Endothelial cell of umbilical vein (primary cell): ENCODE results near the gene ST6GAL2. TPM values are rescaled to one million over a fixed set of nuclear protein-coding genes. Genes with fewer than 3 reads are reported as not detected.

Experiments used
- BruUV-seq: library from RNA; stranded (reverse); fragments of 400-500 nt; replicated peaks from 2 replicates; lab custom pipeline; 2021; lab: Mats Ljungman, UMichigan
- CTCF ChIA-PET: fragments of 300-600, 350-600 bp; sonication (Branson Sonifier 250); formaldehyde crosslinking; loops from one replicate; lab custom pipeline; 2021; ENCODE audit warnings: antibody characterized with exemption, inconsistent platforms; lab: Charles Lee
- POLR2A ChIA-PET: fragments of 300-600, 350-600 bp; sonication (Branson Sonifier 250); formaldehyde crosslinking; loops from one replicate; lab custom pipeline; 2021; ENCODE audit warnings: antibody characterized with exemption, inconsistent platforms; lab: Charles Lee
- DNase-seq: peaks from one replicate; pipeline ENCODE4 v3.0.0-alpha.2; 2011; ENCODE audit warnings: low read depth, low spot score
- FAIRE-seq: peaks from 2 replicates; lab custom pipeline; 2011; peaks lifted over from hg19 to GRCh38; lab: Jason Lieb, UNC
- H2AFZ ChIP-seq: 2 replicates; pipeline ENCODE4 v1.6.0; 2012; ENCODE audit warnings: low read depth, low read length, control low read depth, inconsistent platforms
- H3K27ac ChIP-seq: 2 replicates; pipeline ENCODE4 v1.5.1; 2011; ENCODE audit warnings: low read depth, mild to moderate bottlenecking, control low read depth, low read length, moderate library complexity; ENCODE audit not compliant: insufficient read depth
- H3K27me3 ChIP-seq, 2 experiments: 2 replicates each; pipeline versions ENCODE4 v1.6.0 to v1.6.1; 2011; ENCODE audit warnings: low read length in 2 of 2, mixed read lengths in 1 of 2; ENCODE audit not compliant: control insufficient read depth in 2 of 2, insufficient read depth in 2 of 2
- H3K36me3 ChIP-seq, 2 experiments: 2 replicates in 1 of 2; 3 replicates in 1 of 2; pipeline ENCODE4 v1.5.1; 2011; ENCODE audit warnings: low read length in 2 of 2, mild to moderate bottlenecking in 1 of 2, moderate library complexity in 1 of 2; ENCODE audit not compliant: control insufficient read depth in 2 of 2, insufficient read depth in 2 of 2; ENCODE audit errors: extremely low read depth in 1 of 2
- H3K4me1 ChIP-seq: 3 replicates; pipeline ENCODE4 v1.5.1; 2011; ENCODE audit warnings: mild to moderate bottlenecking, low read length; ENCODE audit not compliant: control insufficient read depth, insufficient read depth; ENCODE audit errors: extremely low read depth
- H3K4me2 ChIP-seq: 2 replicates; pipeline ENCODE4 v1.6.1; 2011; ENCODE audit warnings: low read length, control low read depth, mixed read lengths; ENCODE audit not compliant: insufficient read depth
- H3K4me3 ChIP-seq, 3 experiments: fragments of 200-600 bp in 1 of 3; sonication (generic), shearing (Covaris generic) in 1 of 3; replicated peaks in 1 of 3; 2 replicates each; pipeline ENCODE4 v1.5.1; 2011 to 2016; ENCODE audit warnings: control low read depth in 3 of 3, low read length in 3 of 3, mild to moderate bottlenecking in 2 of 3, inconsistent platforms in 1 of 3, low read depth in 1 of 3, moderate library complexity in 1 of 3; ENCODE audit not compliant: insufficient read depth in 1 of 3
- H3K79me2 ChIP-seq: 2 replicates; pipeline ENCODE4 v1.6.0; 2012; ENCODE audit warnings: low read length, inconsistent platforms; ENCODE audit not compliant: control insufficient read depth, insufficient read depth
- H3K9ac ChIP-seq: replicated peaks from 2 replicates; pipeline ENCODE3; 2011; ENCODE audit warnings: low read length, control low read depth; ENCODE audit not compliant: insufficient read depth; ENCODE audit errors: extremely low read depth
- H3K9me1 ChIP-seq: replicated peaks from 3 replicates; pipeline ENCODE4 v1.6.0; 2011; ENCODE audit warnings: mild to moderate bottlenecking, low read length; ENCODE audit not compliant: control insufficient read depth, insufficient read depth; ENCODE audit errors: extremely low read depth
- H3K9me3 ChIP-seq: replicated peaks from 2 replicates; pipeline ENCODE4 v1.5.1; 2012; ENCODE audit warnings: low read length, inconsistent platforms; ENCODE audit not compliant: control insufficient read depth, insufficient read depth
- H4K20me1 ChIP-seq: replicated peaks from 2 replicates; pipeline ENCODE3; 2011; ENCODE audit warnings: mild to moderate bottlenecking, low read length; ENCODE audit not compliant: control insufficient read depth, insufficient read depth; ENCODE audit errors: extremely low read depth
- EZH2 ChIP-seq: IDR thresholded peaks from 2 replicates; pipeline ENCODE4 v1.6.1; 2012; ENCODE audit warnings: borderline replicate concordance, low read depth, mild to moderate bottlenecking, moderate library complexity, low read length, inconsistent platforms; ENCODE audit not compliant: severe bottlenecking
- FOS ChIP-seq: IDR thresholded peaks from 2 replicates; pipeline ENCODE4 v1.6.1; 2011; ENCODE audit warnings: mild to moderate bottlenecking, low read length, moderate library complexity, borderline replicate concordance; ENCODE audit not compliant: insufficient read depth
- GATA2 ChIP-seq: IDR thresholded peaks from 2 replicates; pipeline ENCODE4 v1.7.0; 2011; ENCODE audit warnings: low read depth, mild to moderate bottlenecking, moderate library complexity, mixed read lengths, low read length; ENCODE audit not compliant: insufficient read length, insufficient read depth
- JUN ChIP-seq: IDR thresholded peaks from 2 replicates; pipeline ENCODE4 v1.6.1; 2011; ENCODE audit warnings: borderline replicate concordance, low read depth; ENCODE audit not compliant: insufficient read length, insufficient read depth
- MYC ChIP-seq: IDR thresholded peaks from one replicate; pipeline ENCODE4 v1.6.1; 2011; ENCODE audit warnings: mild to moderate bottlenecking, low read depth, low read length
- POLR2A ChIP-seq: IDR thresholded peaks from 2 replicates; pipeline ENCODE4 v1.6.1; 2012; ENCODE audit warnings: low read depth, mild to moderate bottlenecking, control low read depth, low read length
- POLR2AphosphoS5 ChIP-seq: IDR thresholded peaks from 2 replicates; pipeline ENCODE4 v1.6.1; 2012; ENCODE audit warnings: low read depth, mild to moderate bottlenecking, control low read depth, low read length, moderate library complexity; ENCODE audit not compliant: insufficient read depth
- dilution Hi-C: fragments of 300-500 bp; cut with MboI; formaldehyde crosslinking; loops from one replicate; pipeline ENCODE4 v1.15.0; 2019; ENCODE audit warnings: low sequenced_read_pairs; ENCODE audit not compliant: extremely low pct_ligation_motif_present
- intact Hi-C: fragments of 100-400 bp; cut with micrococcal nuclease; formaldehyde crosslinking; loops from one replicate; pipeline ENCODE4 v1.10.0; 2022
- polyA plus RNA-seq, 4 experiments: library from polyadenylated mRNA; depleted of rRNA in 3 of 4; stranded (reverse) in 3 of 4; unstranded in 1 of 4; fragments of >200 nt; gene quantifications; 2 replicates each; pipeline versions ENCODE4 v1.2.1 to v1.2.3, GENCODE V29; 2011 to 2012; ENCODE audit warnings: missing spikeins in 1 of 4
- total RNA-seq: library from RNA; stranded (reverse); gene quantifications from 2 replicates; pipeline ENCODE4 v1.2.3, GENCODE V29; 2021
- TF ChIP-seq, protein P1 (sequence below): IDR thresholded peaks from 2 replicates; pipeline ENCODE4 v1.6.1; 2011; ENCODE audit not compliant: insufficient read depth, insufficient read length
- TF ChIP-seq, protein P2 (sequence below), 2 donors: IDR thresholded peaks; 1 replicate in 1 of 2; 2 replicates in 1 of 2; pipeline ENCODE4 v1.5.1; 2011; ENCODE audit warnings: low read length in 2 of 2, mild to moderate bottlenecking in 2 of 2, moderate library complexity in 2 of 2, control low read depth in 1 of 2, inconsistent platforms in 1 of 2, low read depth in 1 of 2; ENCODE audit not compliant: insufficient read depth in 1 of 2; ENCODE audit errors: extremely low read depth in 1 of 2

Gene ST6GAL2
- total and polyA plus RNA-seq, 2 donors (not counting 3 experiments of a cell fraction or from before 2014, with no cell fraction given) = not detected

DNA sequence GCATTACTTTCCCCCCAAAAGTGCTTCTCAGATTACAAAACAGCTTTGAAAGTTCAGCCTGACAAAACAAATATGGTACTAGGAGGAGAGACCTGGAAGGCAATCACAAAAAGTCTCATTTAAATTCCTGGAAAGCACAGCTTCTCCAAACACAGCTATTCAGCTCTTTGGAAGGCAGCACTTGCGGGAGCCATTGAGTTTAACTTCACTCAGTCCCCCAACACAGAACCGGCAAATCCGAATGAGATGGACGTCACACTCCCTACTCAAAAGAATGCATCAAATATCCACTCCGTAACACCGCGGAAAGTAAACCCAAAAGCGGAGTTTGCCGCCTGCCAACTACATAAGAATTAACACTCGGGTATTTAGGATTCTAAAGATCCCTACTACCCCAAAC, 638 bp downstream of the ST6GAL2 start:
- H3K4me1 ChIP-seq = no peaks in the 10 kb centered on the region
- no peak overlapping the region for H3K4me2 ChIP-seq
- H3K36me3 ChIP-seq = no peaks in the 10 kb centered on the region
- TF ChIP-seq MYC (no peak), POLR2A (no peak), FOS (no peak), EZH2 (no peak), JUN (no peak), GATA2 (no peak), POLR2AphosphoS5 (no peak)
- TF ChIP-seq, protein P1, sequence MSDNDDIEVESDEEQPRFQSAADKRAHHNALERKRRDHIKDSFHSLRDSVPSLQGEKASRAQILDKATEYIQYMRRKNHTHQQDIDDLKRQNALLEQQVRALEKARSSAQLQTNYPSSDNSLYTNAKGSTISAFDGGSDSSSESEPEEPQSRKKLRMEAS = no peak
- TF ChIP-seq, protein P2, sequence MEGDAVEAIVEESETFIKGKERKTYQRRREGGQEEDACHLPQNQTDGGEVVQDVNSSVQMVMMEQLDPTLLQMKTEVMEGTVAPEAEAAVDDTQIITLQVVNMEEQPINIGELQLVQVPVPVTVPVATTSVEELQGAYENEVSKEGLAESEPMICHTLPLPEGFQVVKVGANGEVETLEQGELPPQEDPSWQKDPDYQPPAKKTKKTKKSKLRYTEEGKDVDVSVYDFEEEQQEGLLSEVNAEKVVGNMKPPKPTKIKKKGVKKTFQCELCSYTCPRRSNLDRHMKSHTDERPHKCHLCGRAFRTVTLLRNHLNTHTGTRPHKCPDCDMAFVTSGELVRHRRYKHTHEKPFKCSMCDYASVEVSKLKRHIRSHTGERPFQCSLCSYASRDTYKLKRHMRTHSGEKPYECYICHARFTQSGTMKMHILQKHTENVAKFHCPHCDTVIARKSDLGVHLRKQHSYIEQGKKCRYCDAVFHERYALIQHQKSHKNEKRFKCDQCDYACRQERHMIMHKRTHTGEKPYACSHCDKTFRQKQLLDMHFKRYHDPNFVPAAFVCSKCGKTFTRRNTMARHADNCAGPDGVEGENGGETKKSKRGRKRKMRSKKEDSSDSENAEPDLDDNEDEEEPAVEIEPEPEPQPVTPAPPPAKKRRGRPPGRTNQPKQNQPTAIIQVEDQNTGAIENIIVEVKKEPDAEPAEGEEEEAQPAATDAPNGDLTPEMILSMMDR (IDR thresholded peaks at IDR 0.05; ENCODE audit: extremely low read depth in 1 of 2, insufficient read depth in 1 of 2, low read depth in 1 of 2, low read length in 2 of 2) = no peak
- no peak overlapping the region for H3K27ac ChIP-seq
- H3K4me3 ChIP-seq = no peak overlapping the region
- dilution Hi-C loops = no loop called here
- CTCF ChIA-PET = no interaction called here
- H3K9me3 ChIP-seq = no peaks in the 10 kb centered on the region
- H3K27me3 ChIP-seq = peaks cover 4% of the 10 kb centered on the region in 2 experiments
- no peak for DNase-seq
- FAIRE-seq = no peak
- intact Hi-C loops = no loop called here
- no TSS peak for BruUV-seq
- H4K20me1 ChIP-seq = no peaks in the 10 kb centered on the region
- no peak overlapping the region for H3K9ac ChIP-seq
- no peaks in the 10 kb centered on the region for H3K9me1 ChIP-seq
- no peak overlapping the region for H2AFZ ChIP-seq
- POLR2A ChIA-PET = no interaction called here
- H3K79me2 ChIP-seq = no peaks in the 10 kb centered on the region
